ENCODE measurements around the gene MTCL1.

The MTCL1 gene

DNA sequence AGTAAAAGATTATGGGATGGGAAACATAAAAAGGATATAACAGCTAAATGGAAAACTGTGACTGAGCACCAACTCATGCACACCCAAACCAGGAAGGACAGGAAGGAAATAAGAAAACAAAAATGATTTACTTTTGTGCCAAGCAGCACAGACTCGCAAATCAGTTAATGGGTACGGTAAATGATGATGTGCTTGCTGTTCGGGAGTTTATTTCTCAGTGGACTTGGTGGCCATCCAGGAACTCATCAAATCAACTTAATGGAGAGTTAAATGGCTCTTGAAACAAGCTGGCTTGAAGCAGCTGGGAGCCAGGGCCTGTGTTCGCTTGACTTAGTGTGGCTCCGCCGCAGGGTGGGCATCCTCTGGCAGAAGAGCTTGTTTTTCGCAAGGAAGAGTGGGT is 36.2 kb downstream of the MTCL1 start:
- TF ChIP-seq FOXM1 (IDR thresholded peaks at IDR 0.05; ENCODE audit: borderline replicate concordance, low read depth) (no peak), ZBTB7A (IDR thresholded peaks at IDR 0.05; ENCODE audit: low read depth) (no peak), CEBPB (IDR thresholded peaks at IDR 0.05) (no peak)

DNA sequence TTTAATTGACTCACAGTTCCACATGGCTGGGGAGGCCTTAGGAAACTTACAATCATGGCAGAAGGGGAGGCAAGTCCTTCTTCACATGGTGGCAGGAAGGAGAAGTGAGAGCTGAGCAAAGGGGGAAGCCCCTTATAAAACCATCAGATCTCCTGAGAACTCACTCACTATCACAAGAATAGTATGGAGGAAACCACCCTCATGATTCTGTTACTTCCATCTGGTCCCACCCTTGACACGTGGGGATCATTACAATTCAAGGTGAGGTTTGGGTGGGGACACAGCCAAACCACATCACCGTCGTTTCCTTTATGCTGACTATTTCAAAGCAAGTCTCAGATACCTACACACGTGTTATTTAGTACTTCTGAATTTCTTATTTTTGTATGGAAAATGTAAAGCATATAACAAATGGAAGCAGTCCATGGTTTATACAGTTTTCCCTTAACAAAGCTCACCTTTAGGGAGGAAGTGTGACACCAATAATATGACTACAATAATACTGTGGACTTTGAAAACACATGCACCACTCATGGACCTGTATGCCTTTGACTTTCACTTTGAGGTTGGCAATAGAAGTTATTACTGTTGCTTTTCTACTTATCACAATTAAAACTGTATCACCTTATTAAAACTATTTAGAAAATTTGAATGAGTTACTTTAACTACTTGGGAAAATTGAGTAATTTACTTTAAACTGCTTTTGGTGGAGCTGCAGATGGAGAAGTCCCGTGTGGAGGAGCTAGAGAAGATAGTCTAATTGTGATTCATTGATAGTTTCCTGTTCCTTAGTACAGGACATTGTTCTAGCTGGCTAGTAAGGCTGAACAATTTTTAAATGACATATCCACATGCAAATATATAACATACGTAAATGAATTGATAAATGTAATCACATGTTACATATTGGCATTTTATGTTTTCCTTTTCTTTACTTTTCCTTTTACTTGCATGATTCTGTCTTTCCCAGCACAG is 37.3 kb downstream of the MTCL1 start:
- TF ChIP-seq EGR1 (IDR thresholded peaks at IDR 0.05) (no peak), RAD21 (IDR thresholded peaks at IDR 0.05; ENCODE audit: low read depth) (no peak), YY1 (IDR thresholded peaks at IDR 0.05; ENCODE audit: low read depth) (no peak), TCF12 (IDR thresholded peaks at IDR 0.05; ENCODE audit: low read depth) (no peak), CEBPB (IDR thresholded peaks at IDR 0.05) (no peak), TEAD4 (IDR thresholded peaks at IDR 0.05) (no peak), EP300 (IDR thresholded peaks at IDR 0.05; ENCODE audit: borderline replicate concordance) (no peak), FOXM1 (IDR thresholded peaks at IDR 0.05; ENCODE audit: borderline replicate concordance, low read depth) (no peak), CREB1 (IDR thresholded peaks at IDR 0.05; ENCODE audit: low read depth) (no peak), TAF1 (IDR thresholded peaks at IDR 0.05; ENCODE audit: low read depth) (no peak), NFIC (IDR thresholded peaks at IDR 0.05) (no peak)
- TF ChIP-seq, protein P1, sequence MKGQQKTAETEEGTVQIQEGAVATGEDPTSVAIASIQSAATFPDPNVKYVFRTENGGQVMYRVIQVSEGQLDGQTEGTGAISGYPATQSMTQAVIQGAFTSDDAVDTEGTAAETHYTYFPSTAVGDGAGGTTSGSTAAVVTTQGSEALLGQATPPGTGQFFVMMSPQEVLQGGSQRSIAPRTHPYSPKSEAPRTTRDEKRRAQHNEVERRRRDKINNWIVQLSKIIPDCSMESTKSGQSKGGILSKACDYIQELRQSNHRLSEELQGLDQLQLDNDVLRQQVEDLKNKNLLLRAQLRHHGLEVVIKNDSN (IDR thresholded peaks at IDR 0.05), result no peak
- TF ChIP-seq, protein P2, sequence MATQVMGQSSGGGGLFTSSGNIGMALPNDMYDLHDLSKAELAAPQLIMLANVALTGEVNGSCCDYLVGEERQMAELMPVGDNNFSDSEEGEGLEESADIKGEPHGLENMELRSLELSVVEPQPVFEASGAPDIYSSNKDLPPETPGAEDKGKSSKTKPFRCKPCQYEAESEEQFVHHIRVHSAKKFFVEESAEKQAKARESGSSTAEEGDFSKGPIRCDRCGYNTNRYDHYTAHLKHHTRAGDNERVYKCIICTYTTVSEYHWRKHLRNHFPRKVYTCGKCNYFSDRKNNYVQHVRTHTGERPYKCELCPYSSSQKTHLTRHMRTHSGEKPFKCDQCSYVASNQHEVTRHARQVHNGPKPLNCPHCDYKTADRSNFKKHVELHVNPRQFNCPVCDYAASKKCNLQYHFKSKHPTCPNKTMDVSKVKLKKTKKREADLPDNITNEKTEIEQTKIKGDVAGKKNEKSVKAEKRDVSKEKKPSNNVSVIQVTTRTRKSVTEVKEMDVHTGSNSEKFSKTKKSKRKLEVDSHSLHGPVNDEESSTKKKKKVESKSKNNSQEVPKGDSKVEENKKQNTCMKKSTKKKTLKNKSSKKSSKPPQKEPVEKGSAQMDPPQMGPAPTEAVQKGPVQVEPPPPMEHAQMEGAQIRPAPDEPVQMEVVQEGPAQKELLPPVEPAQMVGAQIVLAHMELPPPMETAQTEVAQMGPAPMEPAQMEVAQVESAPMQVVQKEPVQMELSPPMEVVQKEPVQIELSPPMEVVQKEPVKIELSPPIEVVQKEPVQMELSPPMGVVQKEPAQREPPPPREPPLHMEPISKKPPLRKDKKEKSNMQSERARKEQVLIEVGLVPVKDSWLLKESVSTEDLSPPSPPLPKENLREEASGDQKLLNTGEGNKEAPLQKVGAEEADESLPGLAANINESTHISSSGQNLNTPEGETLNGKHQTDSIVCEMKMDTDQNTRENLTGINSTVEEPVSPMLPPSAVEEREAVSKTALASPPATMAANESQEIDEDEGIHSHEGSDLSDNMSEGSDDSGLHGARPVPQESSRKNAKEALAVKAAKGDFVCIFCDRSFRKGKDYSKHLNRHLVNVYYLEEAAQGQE (IDR thresholded peaks at IDR 0.05; ENCODE audit: low read depth), result no peak
- TF ChIP-seq, protein P3, sequence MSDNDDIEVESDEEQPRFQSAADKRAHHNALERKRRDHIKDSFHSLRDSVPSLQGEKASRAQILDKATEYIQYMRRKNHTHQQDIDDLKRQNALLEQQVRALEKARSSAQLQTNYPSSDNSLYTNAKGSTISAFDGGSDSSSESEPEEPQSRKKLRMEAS (IDR thresholded peaks at IDR 0.05), result no peak

DNA sequence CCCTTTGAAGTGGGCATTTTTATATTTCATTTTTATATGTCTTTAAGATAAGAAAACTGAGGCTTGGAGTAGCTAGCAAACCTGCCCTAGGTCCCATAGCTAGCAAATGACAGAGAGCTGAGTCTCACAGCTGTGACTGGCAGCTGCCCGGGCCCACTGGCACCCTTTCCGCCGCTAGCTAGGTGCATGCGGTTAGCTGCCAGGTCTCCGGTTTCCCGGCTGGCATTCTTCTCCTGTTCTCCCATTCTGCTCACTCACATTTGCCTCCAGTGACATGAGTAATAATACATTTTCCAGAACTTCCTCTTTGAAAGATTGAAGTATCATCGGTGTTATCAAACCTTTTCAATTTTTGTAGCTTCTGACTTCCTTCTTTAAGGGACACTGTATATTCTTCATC is 38.7 kb downstream of the MTCL1 start:
- no peak for TF ChIP-seq TCF12 (IDR thresholded peaks at IDR 0.05; ENCODE audit: low read depth)
- TF ChIP-seq CEBPB (IDR thresholded peaks at IDR 0.05), result no peak
- TF ChIP-seq EP300 (IDR thresholded peaks at IDR 0.05; ENCODE audit: borderline replicate concordance), result no peak
- TF ChIP-seq TAF1 (IDR thresholded peaks at IDR 0.05; ENCODE audit: low read depth), result no peak
- no peak for TF ChIP-seq FOXM1 (IDR thresholded peaks at IDR 0.05; ENCODE audit: borderline replicate concordance, low read depth)

DNA sequence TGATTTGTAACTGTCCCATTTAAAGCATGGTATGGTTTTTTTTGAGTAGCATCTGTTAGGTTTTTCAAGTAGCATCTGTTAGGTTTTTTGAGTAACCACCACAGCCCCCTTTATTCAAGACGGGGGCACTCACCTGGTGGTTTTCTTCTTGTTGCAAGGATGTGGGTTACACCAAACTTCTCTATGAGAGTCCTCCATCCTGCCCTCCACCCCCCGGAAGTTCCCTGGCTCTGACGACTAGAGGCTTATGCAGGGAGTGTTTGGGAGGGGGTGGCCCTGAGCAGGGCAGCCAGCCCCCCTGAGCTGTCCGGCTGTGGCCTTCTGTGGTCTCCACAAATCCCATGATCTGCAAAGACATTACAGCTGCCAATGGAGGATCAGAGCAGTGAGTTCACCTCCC is 39.3 kb downstream of the MTCL1 start:
- no peak for TF ChIP-seq RAD21 (IDR thresholded peaks at IDR 0.05; ENCODE audit: low read depth)
- TF ChIP-seq FOXM1 (IDR thresholded peaks at IDR 0.05; ENCODE audit: borderline replicate concordance, low read depth), result no peak
- TF ChIP-seq, protein P1 (IDR thresholded peaks at IDR 0.05), result no peak
- no peak for TF ChIP-seq CREB1 (IDR thresholded peaks at IDR 0.05; ENCODE audit: low read depth)

DNA sequence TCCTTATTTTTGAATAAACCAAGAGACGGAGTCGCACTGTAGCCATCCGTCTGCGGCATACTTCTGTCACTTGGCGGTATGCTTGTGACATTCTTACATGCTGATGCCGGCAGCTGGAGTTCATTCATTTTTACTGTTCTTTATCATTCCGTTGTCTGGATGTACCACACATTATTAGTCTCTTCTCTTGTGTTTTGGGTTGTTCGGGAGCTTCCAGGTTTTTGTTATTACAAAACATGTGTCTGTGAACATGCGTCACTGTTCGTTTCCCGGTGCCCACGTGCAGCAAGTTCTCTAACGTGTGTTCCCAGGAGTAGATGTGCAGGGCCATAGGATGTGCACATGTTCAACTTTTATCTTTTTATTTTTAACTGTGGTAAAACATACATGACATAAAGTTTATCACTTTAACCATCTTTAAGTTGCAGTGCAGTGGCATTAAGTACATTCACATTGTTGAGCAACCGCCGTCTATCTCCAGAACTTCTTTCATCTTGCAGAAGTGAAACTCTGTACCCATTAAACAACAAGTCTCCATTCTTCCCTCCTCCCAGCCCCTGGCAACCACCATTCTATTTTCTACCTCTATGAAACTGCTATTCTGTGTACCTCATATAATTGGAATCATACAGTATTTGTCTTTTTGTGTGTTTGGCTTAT is 40.1 kb downstream of the MTCL1 start:
- TF ChIP-seq EGR1 (IDR thresholded peaks at IDR 0.05), result no peak
- no peak for TF ChIP-seq TAF1 (IDR thresholded peaks at IDR 0.05; ENCODE audit: low read depth)
- no peak for TF ChIP-seq CREB1 (IDR thresholded peaks at IDR 0.05; ENCODE audit: low read depth)
- TF ChIP-seq CEBPB (IDR thresholded peaks at IDR 0.05), result no peak
- no peak for TF ChIP-seq TEAD4 (IDR thresholded peaks at IDR 0.05)
- TF ChIP-seq FOXM1 (IDR thresholded peaks at IDR 0.05; ENCODE audit: borderline replicate concordance, low read depth), result no peak
- TF ChIP-seq, protein P3 (IDR thresholded peaks at IDR 0.05), result no peak
- no peak for TF ChIP-seq YY1 (IDR thresholded peaks at IDR 0.05; ENCODE audit: low read depth)
- TF ChIP-seq ZBTB7A (IDR thresholded peaks at IDR 0.05; ENCODE audit: low read depth), result no peak
- TF ChIP-seq, protein P2 (IDR thresholded peaks at IDR 0.05; ENCODE audit: low read depth), result no peak
- TF ChIP-seq TCF12 (IDR thresholded peaks at IDR 0.05; ENCODE audit: low read depth), result no peak
- no peak for TF ChIP-seq NFIC (IDR thresholded peaks at IDR 0.05)
- no peak for TF ChIP-seq RAD21 (IDR thresholded peaks at IDR 0.05; ENCODE audit: low read depth)
- TF ChIP-seq, protein P1 (IDR thresholded peaks at IDR 0.05), result no peak
- TF ChIP-seq EP300 (IDR thresholded peaks at IDR 0.05; ENCODE audit: borderline replicate concordance), result no peak

Measured in Ishikawa (cell line).